Measurements from ENCODE around the gene REXO4. TPM values are rescaled to one million over a fixed set of nuclear protein-coding genes. Genes with fewer than 3 reads are reported as not detected.

The REXO4 gene
- total RNA-seq, 1 donor from 2014 or later, result 24.4 TPM

DNA sequence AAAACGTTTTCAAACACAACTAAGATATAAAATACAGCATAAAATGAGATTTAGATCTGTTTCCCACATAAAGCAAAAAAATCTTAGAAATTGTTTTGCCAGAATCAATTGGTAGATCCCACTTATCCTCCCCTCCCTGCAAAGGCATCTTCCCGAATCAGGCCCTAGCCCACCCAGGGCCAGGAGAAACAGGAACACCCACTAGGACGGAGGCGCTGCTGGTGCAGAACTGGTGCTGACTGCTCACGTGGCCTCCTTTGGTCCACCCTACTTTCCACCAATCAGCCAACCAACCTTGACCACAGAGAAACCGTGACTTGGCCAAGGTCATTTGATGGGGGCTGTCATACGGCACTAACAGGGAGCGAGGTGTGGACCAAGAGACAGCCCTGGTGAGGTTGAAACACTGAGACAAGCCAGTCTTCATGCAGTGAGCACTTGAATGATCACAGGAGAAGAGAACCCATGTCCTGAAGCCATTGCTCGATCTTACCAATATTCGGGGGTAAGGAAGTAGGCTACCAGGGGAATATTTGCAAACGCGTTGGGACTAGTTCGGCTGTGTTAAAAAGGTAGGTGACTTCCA is 56.2 kb downstream of the REXO4 start:
- TF ChIP-seq, protein P1, sequence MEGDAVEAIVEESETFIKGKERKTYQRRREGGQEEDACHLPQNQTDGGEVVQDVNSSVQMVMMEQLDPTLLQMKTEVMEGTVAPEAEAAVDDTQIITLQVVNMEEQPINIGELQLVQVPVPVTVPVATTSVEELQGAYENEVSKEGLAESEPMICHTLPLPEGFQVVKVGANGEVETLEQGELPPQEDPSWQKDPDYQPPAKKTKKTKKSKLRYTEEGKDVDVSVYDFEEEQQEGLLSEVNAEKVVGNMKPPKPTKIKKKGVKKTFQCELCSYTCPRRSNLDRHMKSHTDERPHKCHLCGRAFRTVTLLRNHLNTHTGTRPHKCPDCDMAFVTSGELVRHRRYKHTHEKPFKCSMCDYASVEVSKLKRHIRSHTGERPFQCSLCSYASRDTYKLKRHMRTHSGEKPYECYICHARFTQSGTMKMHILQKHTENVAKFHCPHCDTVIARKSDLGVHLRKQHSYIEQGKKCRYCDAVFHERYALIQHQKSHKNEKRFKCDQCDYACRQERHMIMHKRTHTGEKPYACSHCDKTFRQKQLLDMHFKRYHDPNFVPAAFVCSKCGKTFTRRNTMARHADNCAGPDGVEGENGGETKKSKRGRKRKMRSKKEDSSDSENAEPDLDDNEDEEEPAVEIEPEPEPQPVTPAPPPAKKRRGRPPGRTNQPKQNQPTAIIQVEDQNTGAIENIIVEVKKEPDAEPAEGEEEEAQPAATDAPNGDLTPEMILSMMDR (conservative IDR thresholded peaks at IDR 0.05; ENCODE audit: low read depth, low read length), result no peak
- DNase-seq (ENCODE audit: low read depth), result no peak
- H3K4me3 ChIP-seq (ENCODE audit: low read depth, low read length), result no peak overlapping the region

DNA sequence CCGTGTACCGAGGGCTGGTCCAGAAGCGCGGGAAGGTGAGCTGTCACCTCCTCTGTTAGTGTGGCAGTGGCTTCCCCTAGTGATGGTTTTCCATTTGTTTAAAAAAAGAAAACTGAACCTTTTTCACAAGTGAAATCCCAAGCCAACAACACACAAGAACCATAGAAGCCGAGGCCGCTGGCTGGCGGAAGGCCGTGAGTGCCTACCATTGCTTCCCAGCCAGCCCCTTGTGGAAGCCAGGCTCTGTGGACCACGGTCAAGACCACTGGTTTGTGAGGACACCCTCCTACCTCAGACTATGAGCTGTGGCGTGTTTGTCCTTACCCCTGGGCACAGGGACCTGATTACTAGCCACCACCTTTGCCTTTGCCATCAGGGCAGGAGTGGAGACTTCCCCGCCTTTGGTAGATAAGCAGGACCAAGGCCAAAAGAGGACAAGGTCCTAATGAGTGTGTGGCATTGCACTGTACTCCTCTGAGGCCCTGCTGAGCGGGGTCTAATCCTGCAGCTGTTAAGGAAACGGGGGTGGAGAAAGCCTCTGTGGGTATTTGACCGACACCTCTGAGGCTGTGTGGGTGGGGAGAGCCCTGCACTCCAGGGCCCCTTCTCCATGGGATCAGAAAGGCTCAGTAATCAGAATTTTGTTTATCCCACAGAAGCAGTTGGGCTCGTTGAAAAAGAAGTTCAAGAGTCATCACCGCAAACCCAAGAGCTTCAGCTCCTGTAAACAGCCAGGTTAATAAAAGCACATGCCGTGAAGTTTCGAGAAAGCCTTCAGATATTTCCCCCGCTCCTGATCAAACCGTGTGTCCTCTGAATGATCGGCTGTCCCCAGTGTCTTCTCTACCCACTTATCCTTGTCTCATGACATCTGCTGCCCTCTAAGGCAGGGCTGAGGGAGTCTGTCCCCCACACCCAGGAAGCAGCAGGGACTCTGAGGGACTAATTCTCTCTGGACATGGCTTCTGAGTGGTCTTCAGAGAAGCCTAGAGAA is 57.1 kb downstream of the REXO4 start:
- TF ChIP-seq, protein P1 (conservative IDR thresholded peaks at IDR 0.05; ENCODE audit: low read depth, low read length), result no peak
- H3K4me3 ChIP-seq (ENCODE audit: low read depth, low read length), result no peak overlapping the region
- no peak for DNase-seq (ENCODE audit: low read depth)

DNA sequence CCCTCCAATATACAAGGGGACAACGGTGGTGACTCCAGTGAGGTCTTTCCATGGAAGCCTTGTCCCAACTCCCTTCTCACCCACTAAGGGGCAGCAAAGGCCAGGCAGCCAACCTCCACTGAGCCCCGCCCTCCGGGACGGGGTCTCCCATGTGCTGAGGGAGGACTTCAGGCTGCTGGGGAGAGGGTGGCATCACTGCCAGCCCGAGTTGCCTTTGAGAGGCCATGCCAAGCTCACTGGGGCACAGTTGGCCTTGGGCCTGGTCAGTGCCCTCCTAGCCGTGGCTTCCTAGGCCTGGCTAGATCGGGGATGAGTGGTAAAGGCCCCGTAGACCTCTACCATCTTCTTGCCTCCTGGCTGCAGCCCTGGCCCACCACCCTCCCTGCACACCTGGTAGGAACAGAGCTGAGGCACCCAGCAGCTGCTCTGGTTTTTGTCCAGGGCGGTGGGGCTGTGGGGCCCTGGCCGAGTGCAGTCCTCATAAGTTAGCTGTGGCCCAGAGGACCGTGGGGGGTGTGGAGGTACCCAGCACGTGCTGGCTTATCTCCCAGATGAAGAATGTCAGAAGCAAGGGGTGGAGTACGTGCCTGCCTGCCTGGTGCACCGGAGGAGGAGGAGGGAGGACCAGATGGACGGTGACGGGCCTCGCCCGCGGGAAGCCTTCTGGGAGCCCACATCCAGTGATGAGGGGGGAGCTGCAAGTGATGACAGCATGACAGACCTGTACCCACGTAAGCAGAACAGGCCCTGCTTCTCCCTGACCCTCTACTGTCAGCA is 58.2 kb downstream of the REXO4 start:
- DNase-seq (ENCODE audit: low read depth), result no peak
- TF ChIP-seq, protein P1 (conservative IDR thresholded peaks at IDR 0.05; ENCODE audit: low read depth, low read length), result peak; percentile 54
- H3K4me3 ChIP-seq (ENCODE audit: low read depth, low read length), result no peak overlapping the region

DNA sequence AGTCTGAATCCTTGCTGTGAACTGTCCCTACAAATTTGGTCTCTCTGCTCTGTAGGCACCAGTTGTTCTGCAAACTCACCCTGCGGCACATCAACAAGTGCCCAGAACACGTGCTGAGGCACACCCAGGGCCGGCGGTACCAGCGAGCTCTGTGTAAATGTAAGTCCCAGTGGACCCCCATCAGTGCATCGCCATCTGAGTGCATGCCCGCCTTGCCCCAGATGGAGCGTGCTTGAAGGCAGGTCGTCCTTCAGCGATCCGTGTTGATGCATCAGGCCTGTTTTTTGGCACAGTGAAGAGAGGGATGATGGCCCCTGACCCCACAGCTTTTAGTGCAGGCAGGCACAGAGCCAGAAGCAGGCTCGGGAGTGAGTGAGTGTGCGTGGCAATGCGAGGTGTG is 60.2 kb downstream of the REXO4 start:
- H3K4me3 ChIP-seq (ENCODE audit: low read depth, low read length), result peak overlapping the region; percentile 68
- TF ChIP-seq, protein P1 (conservative IDR thresholded peaks at IDR 0.05; ENCODE audit: low read depth, low read length), result no peak
- DNase-seq (ENCODE audit: low read depth), result no peak

DNA sequence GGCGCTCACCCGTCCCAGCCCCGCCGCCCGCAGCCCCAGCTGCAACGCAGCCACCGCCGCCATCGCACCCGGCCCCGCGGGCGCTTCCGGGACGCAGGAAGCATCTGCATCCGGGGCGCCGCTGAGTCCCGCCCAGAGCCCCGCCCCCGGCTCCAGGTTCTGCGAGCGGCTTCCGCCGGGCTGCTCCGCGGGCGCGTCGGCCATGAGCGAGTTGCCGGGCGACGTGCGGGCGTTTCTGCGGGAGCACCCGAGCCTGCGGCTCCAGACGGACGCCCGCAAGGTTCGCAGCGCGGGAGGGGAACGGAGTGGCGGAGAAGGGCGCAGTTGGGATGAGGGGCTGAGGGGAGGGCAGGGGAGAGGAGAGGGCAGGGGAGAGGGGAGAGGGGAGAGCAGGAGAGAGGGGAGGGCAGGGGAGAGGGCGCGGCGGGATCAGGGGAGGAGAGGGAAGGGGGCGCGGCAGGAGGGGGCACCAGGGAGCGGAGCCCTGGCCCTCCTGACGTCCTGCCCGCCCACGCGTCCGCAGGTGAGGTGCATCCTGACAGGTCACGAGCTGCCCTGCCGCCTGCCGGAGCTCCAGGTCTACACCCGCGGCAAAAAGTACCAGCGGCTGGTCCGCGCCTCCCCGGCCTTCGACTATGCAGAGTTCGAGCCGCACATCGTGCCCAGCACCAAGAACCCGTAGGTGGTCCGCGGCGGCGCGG is 61.3 kb downstream of the REXO4 start, which contains the start of the genes SURF1 and SURF2:
TSS of gene SURF1 (minus strand) at position 97 of the 701 bp plus-strand sequence. CDS start at position 63, 34 bp downstream.
TSS of gene SURF2 (plus strand) at position 160 of the 701 bp plus-strand sequence. CDS start at position 203, 43 bp downstream.
- H3K4me3 ChIP-seq (ENCODE audit: low read depth, low read length), result peak within 1 kb of the TSS; percentile 68
- DNase-seq (ENCODE audit: low read depth), result no peak
- TF ChIP-seq, protein P1 (conservative IDR thresholded peaks at IDR 0.05; ENCODE audit: low read depth, low read length), result no peak

Other genes with a start within 250 kb of the REXO4 start
- not detected in 2 replicates for gene OBP2B, start 208.8 kb downstream of the REXO4 start, total RNA-seq
- 0.65 and 2.5 TPM in 2 replicates for gene ABO, start 142.8 kb downstream of the REXO4 start, total RNA-seq
- gene SURF6, start 81.8 kb downstream of the REXO4 start, total RNA-seq, result 16.7 and 20.7 TPM in 2 replicates
- gene MED22, start 69.9 kb downstream of the REXO4 start, total RNA-seq, result 18.4 and 30.0 TPM in 2 replicates
- gene RPL7A, start 69.8 kb downstream of the REXO4 start, total RNA-seq, result 2,685 and 3,393 TPM in 2 replicates
- gene SURF1, start 61.5 kb downstream of the REXO4 start, total RNA-seq, result 27.3 and 31.3 TPM in 2 replicates
- 27.6 and 45.4 TPM in 2 replicates for gene SURF2, start 61.5 kb downstream of the REXO4 start, total RNA-seq
- gene SURF4, start 42.0 kb downstream of the REXO4 start, total RNA-seq, result 125 and 252 TPM in 2 replicates
- gene STKLD1, start 41.6 kb downstream of the REXO4 start, total RNA-seq, result 1.3 TPM in 1 of 2 replicates, not detected in the other
- 0.22 and 0.75 TPM in 2 replicates for gene ADAMTS13, start 4.4 kb upstream of the REXO4 start, total RNA-seq
- 4.3 and 11.0 TPM in 2 replicates for gene CACFD1, start 42.0 kb upstream of the REXO4 start, total RNA-seq
- gene SLC2A6, start 61.1 kb upstream of the REXO4 start, total RNA-seq, result 29.2 and 40.5 TPM in 2 replicates
- gene MYMK, start 106.9 kb upstream of the REXO4 start, total RNA-seq, result not detected in 2 replicates
- not detected in 2 replicates for gene ADAMTSL2, start 116.7 kb upstream of the REXO4 start, total RNA-seq
- gene FAM163B, start 191.4 kb upstream of the REXO4 start, total RNA-seq, result not detected in 2 replicates
- not detected in 2 replicates for gene DBH, start 218.4 kb upstream of the REXO4 start, total RNA-seq